PC-3 (cell line): ENCODE results near the gene CASZ1.

Experiments used
- CTCF ChIP-seq: fragments of 300-600 bp; sonication (generic); conservative IDR thresholded peaks from 2 replicates; pipeline ENCODE4 v1.5.1; 2017; ENCODE audit warnings: antibody characterized with exemption, low read depth, mild to moderate bottlenecking, low read length
- EZH2 ChIP-seq: fragments of 300-600 bp; sonication (generic); IDR thresholded peaks from one replicate; pipeline ENCODE4 v1.6.1; 2017; ENCODE audit warnings: antibody characterized with exemption, mild to moderate bottlenecking, low read length; ENCODE audit not compliant: unreplicated experiment

- TF ChIP-seq EZH2 = no peak
- no peak for TF ChIP-seq CTCF
Observed at GRCh38 chr1:10772711-10773110, 23.7 kb downstream of the CASZ1 start.
